ENCODE data around the gene IGFL4.

IGFL4 gene

DNA sequence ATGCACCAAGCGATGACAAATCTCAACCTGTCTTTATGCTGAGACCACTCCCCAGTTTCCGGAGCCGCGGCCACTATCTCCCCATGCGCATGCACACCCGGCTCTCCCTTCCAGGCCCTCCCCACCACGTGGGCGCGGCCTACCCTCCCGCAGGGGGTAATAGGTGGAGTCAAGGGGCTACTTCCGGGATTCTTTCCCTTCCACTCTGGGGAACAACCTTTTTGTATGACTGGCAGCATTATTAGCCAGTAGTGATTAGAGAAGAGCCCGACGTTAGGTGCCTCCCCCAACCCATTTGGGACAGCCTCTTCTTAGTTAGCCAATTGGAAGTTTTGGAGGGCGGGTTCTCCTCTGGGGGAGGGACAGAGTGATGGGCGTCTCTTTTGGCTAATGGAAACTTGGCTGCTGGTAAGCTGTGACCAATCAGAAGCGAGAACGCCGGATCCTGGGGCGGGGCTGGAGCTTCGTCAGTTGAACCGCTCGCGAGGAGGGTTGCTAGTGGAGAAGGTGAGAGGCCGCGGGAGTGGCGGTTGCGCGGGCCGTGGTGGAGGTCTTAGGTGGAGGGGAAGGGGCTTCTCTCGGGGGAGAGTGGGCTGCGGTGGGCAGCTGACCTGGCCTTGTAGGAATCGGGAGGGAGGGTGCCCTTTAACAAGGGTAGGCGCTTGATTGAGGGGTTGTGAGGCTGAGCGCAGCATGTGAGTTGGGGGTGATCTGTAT is 45.6 kb downstream of the IGFL4 start, which contains the start of gene CCDC61:
CCDC61 (plus strand) TSS at position 470 of the 717 bp plus-strand sequence. CDS start 7,552 bp downstream, outside the sequence.
- DNase-seq (ENCODE audit: low read depth, low spot score), result peak; percentile 99

- no peak for DNase-seq (ENCODE audit: low read depth, low spot score)
These were observed 46.3 kb downstream of the IGFL4 start for GRCh38 chr19:45994456-45994997.

DNA sequence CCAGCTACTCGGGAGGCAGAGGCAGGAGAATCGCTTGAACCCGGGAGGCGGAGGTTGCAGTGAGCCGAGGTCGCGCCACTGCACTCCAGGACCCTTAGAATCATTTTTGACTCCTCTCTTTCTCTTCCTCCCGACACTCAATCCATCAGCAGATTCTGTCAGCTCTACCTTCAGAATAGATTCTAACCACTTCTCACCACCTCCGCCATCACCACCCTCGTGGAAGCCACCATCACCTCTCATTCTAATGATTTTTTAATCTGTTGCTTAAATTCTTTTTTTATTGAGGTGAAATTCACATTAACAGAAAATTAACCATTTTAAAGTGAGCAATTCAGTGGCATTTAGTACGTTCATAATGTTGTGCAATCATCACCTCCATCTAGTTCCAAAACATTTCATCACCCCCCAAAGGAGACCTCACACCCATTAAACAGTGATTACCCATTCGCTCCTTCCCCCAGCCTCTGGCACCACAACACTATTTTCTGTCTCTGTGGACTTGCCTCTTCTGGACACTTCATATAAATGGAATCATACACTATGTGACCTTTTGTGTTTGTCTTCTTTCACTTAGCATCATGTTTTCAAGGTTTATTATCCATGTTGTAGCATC is 50.6 kb downstream of the IGFL4 start:
- DNase-seq (ENCODE audit: low read depth, low spot score), result no peak
